K562 (cell line): ENCODE measurements around the gene TNFRSF6B. TPM values are rescaled to one million over a fixed set of nuclear protein-coding genes. Genes with fewer than 3 reads are reported as not detected.
A peak's percentile ranks its signal among the peaks of the same experiment; 100 is the strongest.

Experiments used
- ARID3B ChIP-seq: fragments of 250-450 bp; sonication (Bioruptor Pico); IDR thresholded peaks from 2 replicates; pipeline ENCODE4 v1.4.0; 2020; ENCODE audit warnings: borderline replicate concordance
- CBFA2T2 ChIP-seq: fragments of 450-650 bp; conservative IDR thresholded peaks from 2 replicates; pipeline ENCODE4 v1.6.1; 2017; ENCODE audit warnings: mild to moderate bottlenecking
- CTCFL ChIP-seq: IDR thresholded peaks from 2 replicates; pipeline ENCODE4 v1.6.1; 2011; ENCODE audit warnings: borderline replicate concordance, low read depth, mild to moderate bottlenecking, moderate library complexity, low read length; ENCODE audit not compliant: insufficient read depth, poor library complexity, severe bottlenecking
- DDX20 ChIP-seq: fragments of 450-650 bp; IDR thresholded peaks from 2 replicates; pipeline ENCODE4 v1.6.1; 2016; ENCODE audit warnings: missing genetic modification characterization, low read depth, mild to moderate bottlenecking, missing compliant biosample characterization, moderate library complexity
- DLX4 ChIP-seq: fragments of 250-450 bp; sonication (Bioruptor Pico); IDR thresholded peaks from 2 replicates; pipeline ENCODE4 v1.6.1; 2021; ENCODE audit warnings: mild to moderate bottlenecking
- E2F5 ChIP-seq: sonication (generic); formaldehyde crosslinking; IDR thresholded peaks from 2 replicates; pipeline ENCODE4 v1.8.0; 2022; ENCODE audit warnings: mild to moderate bottlenecking, missing genetic modification reagents
- FOXJ3 ChIP-seq: sonication (generic); formaldehyde crosslinking; IDR thresholded peaks from 2 replicates; pipeline ENCODE4 v1.4.0; 2020; ENCODE audit warnings: mild to moderate bottlenecking, missing genetic modification reagents
- KAT2B ChIP-seq: IDR thresholded peaks from one replicate; pipeline ENCODE4 v1.6.1; 2012; ENCODE audit warnings: low read depth, mild to moderate bottlenecking, control low read depth, inconsistent platforms, low read length, moderate library complexity
- KAT8 ChIP-seq: fragments of 450-650 bp; IDR thresholded peaks from 2 replicates; pipeline ENCODE4 v1.6.1; 2016; ENCODE audit warnings: low read depth, mild to moderate bottlenecking
- KDM4B ChIP-seq, 2 experiments: fragments of 450-650 bp in 1 of 2; sonication (generic) in 1 of 2; IDR thresholded peaks; 2 replicates each; pipeline ENCODE4 v1.6.1; 2016 to 2017; ENCODE audit warnings: borderline replicate concordance in 2 of 2, antibody characterized with exemption in 1 of 2, low read depth in 1 of 2, mild to moderate bottlenecking in 1 of 2
- LEF1 ChIP-seq: fragments of 450-650 bp; IDR thresholded peaks from 2 replicates; pipeline ENCODE4 v1.6.1; 2016; ENCODE audit warnings: mild to moderate bottlenecking
- MEF2A ChIP-seq: IDR thresholded peaks from 2 replicates; pipeline ENCODE4 v1.6.1; 2011; ENCODE audit warnings: low read depth, mild to moderate bottlenecking, low read length, moderate library complexity; ENCODE audit not compliant: control insufficient read depth
- MTA1 ChIP-seq: fragments of 450-650 bp; IDR thresholded peaks from 2 replicates; pipeline ENCODE4 v1.6.1; 2017; ENCODE audit warnings: borderline replicate concordance
- NR2C2 ChIP-seq, 2 experiments: fragments of 200-800 bp in 1 of 2; sonication (Bioruptor generic) in 1 of 2; sonication (generic) in 1 of 2; formaldehyde crosslinking in 1 of 2; IDR thresholded peaks; 2 replicates each; pipeline versions ENCODE4 v1.6.1 to v1.8.0; 2016 to 2022; ENCODE audit warnings: mild to moderate bottlenecking in 1 of 2, missing compliant biosample characterization in 1 of 2, missing genetic modification characterization in 1 of 2, missing genetic modification reagents in 1 of 2
- PHTF2 ChIP-seq: fragments of 250-450 bp; sonication (Bioruptor Pico); IDR thresholded peaks from 2 replicates; pipeline ENCODE4 v1.5.0; 2021; ENCODE audit warnings: mild to moderate bottlenecking
- RBM15 ChIP-seq: fragments of 200-400 bp; formaldehyde crosslinking; IDR thresholded peaks from 2 replicates; pipeline ENCODE4 v1.6.1; 2018; ENCODE audit warnings: mild to moderate bottlenecking, low read length, moderate library complexity; ENCODE audit not compliant: insufficient read depth
- SOX6 ChIP-seq: fragments of 450-650 bp; IDR thresholded peaks from 2 replicates; pipeline ENCODE4 v1.6.1; 2014; ENCODE audit warnings: mild to moderate bottlenecking
- TEAD2 ChIP-seq: fragments of 450-650 bp; IDR thresholded peaks from 2 replicates; pipeline ENCODE4 v1.6.1; 2016; ENCODE audit warnings: missing genetic modification characterization, control low read depth, missing compliant biosample characterization
- XRCC3 ChIP-seq: fragments of 450-650 bp; IDR thresholded peaks from 2 replicates; pipeline ENCODE4 v1.6.1; 2017; ENCODE audit warnings: mild to moderate bottlenecking, moderate library complexity
- YBX1 ChIP-seq: fragments of 450-650 bp; IDR thresholded peaks from 2 replicates; pipeline ENCODE4 v1.7.1; 2016; ENCODE audit warnings: mild to moderate bottlenecking
- ZBTB17 ChIP-seq: fragments of 450-650 bp; formaldehyde crosslinking; IDR thresholded peaks from 2 replicates; pipeline ENCODE4 v1.4.0; 2020; ENCODE audit warnings: mild to moderate bottlenecking
- ZNF165 ChIP-seq: fragments of 250-450 bp; sonication (Bioruptor Pico); IDR thresholded peaks from 2 replicates; pipeline ENCODE4 v1.4.0; 2020; ENCODE audit warnings: borderline replicate concordance
- ZNF282 ChIP-seq: sonication (generic); formaldehyde crosslinking; IDR thresholded peaks from 2 replicates; pipeline ENCODE4 v1.8.1; 2023; ENCODE audit warnings: missing genetic modification reagents
- polyA plus RNA-seq, 8 experiments: library from polyadenylated mRNA; depleted of rRNA in 4 of 8; stranded (reverse) in 5 of 8; unstranded in 3 of 8; fragments of >200 nt; fragmentation: Nextera tagmentation in 2 of 8; fragmentation: Illumina TruSeq in 1 of 8; extraction: Ambion mirVana in 2 of 8; extraction: Trizol in 1 of 8; gene quantifications; 2 replicates each; pipeline versions ENCODE4 v1.2.1 to v1.2.3, GENCODE V29; 2011 to 2014; ENCODE audit warnings: inconsistent platforms in 1 of 8, missing spikeins in 1 of 8
- total RNA-seq, 7 experiments: library from RNA; depleted of rRNA in 6 of 7; stranded (reverse); fragments of >200 nt in 6 of 7; fragmentation: Illumina TruSeq in 2 of 7; extraction: Trizol in 2 of 7; gene quantifications; 2 replicates each; pipeline versions ENCODE4 v1.2.1 to v1.2.3, GENCODE V29; 2011 to 2021; ENCODE audit warnings: low replicate concordance in 1 of 7

TNFRSF6B gene
- total and polyA plus RNA-seq, 9 of the 15 experiments (the other 6 are each of a cell fraction or from before 2014, with no cell fraction given): 0.10 to 3.5 (median 0.32) TPM; not detected in 6

- TF ChIP-seq CBFA2T2: no peak
- no peak for TF ChIP-seq SOX6
- no peak for TF ChIP-seq YBX1
- TF ChIP-seq KDM4B (IDR thresholded peaks at IDR 0.05; ENCODE audit: borderline replicate concordance in 2 of 2, low read depth in 1 of 2): peak in 1 of 2 experiments; percentile 70; a peak in 1 of 4 replicates
- no peak for TF ChIP-seq ZNF282 (CRISPR knock-in tag)
- TF ChIP-seq E2F5 (CRISPR knock-in tag): no peak
- no peak for TF ChIP-seq MTA1
- no peak for TF ChIP-seq XRCC3
- TF ChIP-seq MEF2A: no peak
- TF ChIP-seq PHTF2 (CRISPR knock-in tag): no peak
- TF ChIP-seq RBM15: no peak
- no peak for TF ChIP-seq TEAD2 (tag)
- no peak for TF ChIP-seq FOXJ3 (CRISPR knock-in tag)
- TF ChIP-seq ZBTB17 (CRISPR knock-in tag): no peak
- no peak for TF ChIP-seq LEF1
- TF ChIP-seq CTCFL: no peak
- no peak for TF ChIP-seq KAT2B
- no peak for TF ChIP-seq ZNF165 (CRISPR knock-in tag)
- TF ChIP-seq KAT8: no peak
- 0 out of 2 replicates have a peak, but pooled peaks have one; percentile 33 for TF ChIP-seq ARID3B
- TF ChIP-seq NR2C2 (CRISPR knock-in tag; IDR thresholded peaks at IDR 0.05): peak; percentile 69; the same call in 1 of the 2 replicates
- no peak for TF ChIP-seq NR2C2 (tag; IDR thresholded peaks at IDR 0.05)
- no peak for TF ChIP-seq DLX4 (CRISPR knock-in tag)
- TF ChIP-seq DDX20 (tag): no peak
Measured at GRCh38 chr20:63653041-63653973, 43.1 kb upstream of the TNFRSF6B start, which contains the start of gene STMN3 (continued).
